ENCODE results near the gene ZNF710.
A peak's percentile ranks its signal among the peaks of the same experiment; 100 is the strongest.
"Not testable (repeated sequence)": the region's sequence is repeated elsewhere in the genome, so short reads cannot be mapped to it uniquely, and the experiment has no call there.

ZNF710 gene, protein sequence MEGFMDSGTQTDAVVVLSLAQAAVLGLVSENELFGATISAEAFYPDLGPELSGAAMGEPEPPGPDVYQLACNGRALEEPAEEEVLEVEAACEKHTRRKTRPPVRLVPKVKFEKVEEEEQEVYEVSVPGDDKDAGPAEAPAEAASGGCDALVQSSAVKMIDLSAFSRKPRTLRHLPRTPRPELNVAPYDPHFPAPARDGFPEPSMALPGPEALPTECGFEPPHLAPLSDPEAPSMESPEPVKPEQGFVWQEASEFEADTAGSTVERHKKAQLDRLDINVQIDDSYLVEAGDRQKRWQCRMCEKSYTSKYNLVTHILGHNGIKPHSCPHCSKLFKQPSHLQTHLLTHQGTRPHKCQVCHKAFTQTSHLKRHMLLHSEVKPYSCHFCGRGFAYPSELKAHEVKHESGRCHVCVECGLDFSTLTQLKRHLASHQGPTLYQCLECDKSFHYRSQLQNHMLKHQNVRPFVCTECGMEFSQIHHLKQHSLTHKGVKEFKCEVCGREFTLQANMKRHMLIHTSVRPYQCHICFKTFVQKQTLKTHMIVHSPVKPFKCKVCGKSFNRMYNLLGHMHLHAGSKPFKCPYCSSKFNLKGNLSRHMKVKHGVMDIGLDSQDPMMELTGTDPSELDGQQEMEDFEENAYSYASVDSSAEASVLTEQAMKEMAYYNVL

GRCh38 chr15:90001062-90001682 lies at the start of gene ZNF710:
TSS of gene ZNF710 (plus strand) at chr15:90001324. CDS start at chr15:90067138, 65,814 bp downstream.
- peak; percentile 55 for DNase-seq

DNA sequence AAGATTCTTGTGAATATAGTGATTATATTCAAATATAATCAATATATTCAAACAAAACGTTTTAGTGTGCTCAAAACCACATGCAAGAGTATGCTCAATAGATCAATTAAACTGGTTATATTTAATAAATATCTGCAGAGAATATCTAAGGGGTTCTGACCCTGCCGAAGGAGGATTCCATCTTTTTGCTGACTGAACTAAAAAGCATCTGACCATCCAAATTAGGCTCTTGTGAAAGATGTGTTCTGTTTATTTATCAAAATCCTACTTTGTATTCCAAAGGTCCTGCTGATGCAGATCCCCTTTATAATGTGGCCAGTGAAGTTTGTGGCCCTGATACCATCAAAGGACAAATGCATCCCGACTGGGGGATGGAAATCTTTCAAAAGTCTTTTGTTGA lies 46.6 kb upstream of the ZNF710 start:
- DNase-seq: no peak

DNA sequence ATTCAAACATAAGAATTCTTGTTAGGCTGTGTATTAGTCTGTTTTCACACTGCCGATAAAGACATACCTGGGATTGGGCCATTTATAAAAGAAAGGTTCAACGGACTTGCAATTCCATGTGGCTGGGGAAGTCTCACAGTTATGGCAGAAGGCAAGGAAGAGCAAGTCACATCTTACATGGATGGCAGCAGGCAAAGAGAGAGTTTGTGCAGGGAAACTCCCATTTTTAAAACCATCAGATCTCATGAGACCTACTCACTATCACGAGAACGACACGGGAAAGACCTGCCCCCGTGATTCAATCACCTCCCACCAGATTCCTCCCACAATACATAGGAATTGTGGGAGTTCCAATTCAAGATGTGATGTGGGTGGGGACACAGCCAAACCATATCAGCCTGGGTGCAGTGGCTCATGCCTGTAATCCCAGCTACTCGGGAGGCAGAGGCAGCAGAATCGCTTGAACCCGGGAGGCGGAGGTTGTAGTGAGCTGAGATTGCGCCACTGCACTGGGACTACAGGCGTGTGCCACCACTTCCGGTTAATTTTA lies 45.6 kb upstream of the ZNF710 start:
- DNase-seq: not testable (repeated sequence)

- DNase-seq: no peak
These were observed 42.9 kb upstream of the ZNF710 start for GRCh38 chr15:89958107-89958805.

GRCh38 chr15:89963301-89964231 lies 37.6 kb upstream of the ZNF710 start:
- DNase-seq: no peak

- DNase-seq: no peak
These were observed 36.7 kb upstream of the ZNF710 start for GRCh38 chr15:89964232-89964954.

- no peak for DNase-seq
These were observed 33.2 kb upstream of the ZNF710 start for GRCh38 chr15:89967881-89968280.

- peak; percentile 36 for DNase-seq
These were observed 29.5 kb upstream of the ZNF710 start for GRCh38 chr15:89971592-89971997.

DNA sequence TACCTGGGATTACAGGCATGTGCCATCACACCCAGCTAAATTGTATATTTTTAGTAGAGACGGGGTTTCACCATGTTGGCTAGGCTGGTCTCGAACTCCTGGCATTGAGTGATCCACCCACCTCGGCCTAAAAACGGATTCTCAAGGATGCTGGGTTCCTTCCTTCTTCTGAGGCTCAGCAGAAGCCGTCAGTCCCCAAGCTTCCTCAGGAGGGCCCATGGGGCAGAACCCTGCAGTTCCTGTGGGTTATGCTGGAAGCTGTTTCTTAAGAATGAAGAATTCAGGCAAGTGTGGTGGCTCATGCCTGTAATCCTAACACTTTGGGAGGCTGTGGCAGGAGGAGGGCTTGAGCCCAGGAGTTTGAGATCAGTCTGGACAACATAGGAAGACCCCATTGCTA lies 29.0 kb upstream of the ZNF710 start:
- no peak for DNase-seq

DNA sequence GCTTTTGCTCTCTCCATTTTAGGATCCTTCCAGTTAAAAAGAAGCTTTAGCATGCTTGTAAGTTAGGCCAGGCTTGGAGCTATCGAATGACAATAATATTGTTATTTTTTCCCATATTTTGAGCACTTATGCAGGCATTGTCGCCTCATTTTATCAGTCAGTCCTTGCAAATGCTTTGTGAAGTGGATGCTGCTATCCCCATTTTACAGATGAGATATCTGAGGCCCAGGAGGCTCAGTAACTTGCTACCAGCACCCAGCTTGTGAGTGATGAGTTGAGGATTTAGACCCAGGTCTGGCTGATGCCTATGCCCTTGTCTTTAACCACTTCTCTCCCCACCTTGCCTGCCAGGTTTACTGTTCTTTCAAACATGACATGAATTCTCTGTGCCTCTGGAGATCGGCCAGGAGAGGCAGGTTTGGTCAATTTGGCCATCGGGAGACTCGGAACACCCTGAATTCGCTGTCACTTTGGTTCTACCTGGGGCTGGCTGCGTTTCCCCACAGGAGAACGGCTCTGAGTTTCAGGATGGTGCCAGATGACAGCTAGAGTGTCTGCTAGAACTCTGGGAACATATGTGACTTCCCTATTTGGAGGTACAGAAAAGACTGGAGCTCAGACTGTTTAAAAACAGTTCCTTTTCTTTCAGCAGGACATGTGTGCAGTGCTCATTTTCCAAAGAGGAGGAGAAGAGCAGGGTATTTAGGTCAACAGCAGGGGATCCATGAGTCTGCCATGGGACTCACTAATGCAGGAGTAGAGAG lies 25.5 kb upstream of the ZNF710 start:
- no peak for DNase-seq

DNA sequence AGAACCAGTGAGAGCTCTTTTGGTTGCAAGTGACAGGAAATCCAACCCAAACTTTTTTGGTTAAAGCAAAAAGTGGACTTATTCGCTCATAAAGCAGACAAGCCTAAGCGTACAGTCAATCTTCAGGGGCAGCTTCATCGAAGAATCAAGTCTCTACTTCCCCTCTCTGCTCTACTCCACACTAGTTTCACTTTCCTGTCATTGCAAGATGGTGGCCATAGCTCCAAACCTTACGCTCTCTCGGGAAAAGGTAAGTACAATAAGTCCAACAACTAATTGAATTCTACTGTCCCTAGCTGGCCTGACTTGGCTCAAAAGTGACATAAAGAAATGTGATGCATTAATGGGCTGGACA lies 24.9 kb upstream of the ZNF710 start:
- no peak for DNase-seq

DNA sequence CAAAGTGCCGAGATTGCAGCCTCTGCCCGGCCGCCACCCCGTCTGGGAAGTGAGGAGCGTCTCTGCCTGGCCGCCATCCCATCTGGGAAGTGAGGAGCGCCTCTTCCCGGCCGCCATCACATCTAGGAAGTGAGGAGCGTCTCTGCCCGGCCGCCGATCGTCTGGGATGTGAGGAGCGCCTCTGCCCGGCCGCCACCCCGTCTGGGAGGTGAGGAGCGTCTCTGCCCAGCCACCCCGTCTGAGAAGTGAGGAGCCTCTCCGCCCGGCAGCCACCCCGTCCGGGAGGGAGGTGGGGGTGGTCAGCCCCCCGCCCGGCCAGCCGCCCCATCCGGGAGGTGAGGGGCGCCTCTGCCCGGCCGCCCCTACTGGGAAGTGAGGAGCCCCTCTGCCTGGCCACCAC lies 23.3 kb upstream of the ZNF710 start:
- DNase-seq: not testable (repeated sequence)

- DNase-seq: no peak
These were observed 22.2 kb upstream of the ZNF710 start for GRCh38 chr15:89978914-89979313.

GRCh38 chr15:89980896-89981295 lies 20.2 kb upstream of the ZNF710 start:
- no peak for DNase-seq

- DNase-seq: no peak
These were observed 18.6 kb upstream of the ZNF710 start for GRCh38 chr15:89982315-89983055.

GRCh38 chr15:89984001-89984400 lies 17.1 kb upstream of the ZNF710 start:
- no peak for DNase-seq

- no peak for DNase-seq
These were observed 16.6 kb upstream of the ZNF710 start for GRCh38 chr15:89984421-89985010.

GRCh38 chr15:89985111-89985510 lies 16.0 kb upstream of the ZNF710 start:
- DNase-seq: no peak

GRCh38 chr15:89991312-89991711 lies 9.8 kb upstream of the ZNF710 start:
- no peak for DNase-seq

Measured in activated CD4-positive, CD25-positive, alpha-beta regulatory T cell treated with anti-CD3 and anti-CD28 coated beads, Interleukin-2, amount 50 U/mL, for 72 hours (primary cell).